Activated naive CD8-positive, alpha-beta T cell treated with anti-CD3 and anti-CD28 coated beads, Interleukin-2, amount 50 U/mL, for 24 hours (primary cell): ENCODE data around the gene SMAD5.

ENCODE experiments used
- ATAC-seq: fragments of 150-1000 bp; cut with Tn5 transposase; one replicate; pipeline ENCODE4 v1.10.0; 2021
- DNase-seq: peaks from one replicate; pipeline ENCODE4 v3.0.0; 2021
- H3K27ac Mint-ChIP-seq: one replicate; pipeline ENCODE4 v1.8.0; 2021; ENCODE audit warnings: mild to moderate bottlenecking, mixed read lengths
- H3K27me3 Mint-ChIP-seq: one replicate; pipeline ENCODE4 v1.8.0; 2021; ENCODE audit warnings: mixed read lengths
- H3K36me3 Mint-ChIP-seq: one replicate; pipeline ENCODE4 v1.8.0; 2021; ENCODE audit warnings: low read depth, mixed read lengths
- H3K4me1 Mint-ChIP-seq: one replicate; pipeline ENCODE4 v1.8.0; 2021; ENCODE audit warnings: mixed read lengths
- H3K4me3 Mint-ChIP-seq: one replicate; pipeline ENCODE4 v1.8.0; 2021; ENCODE audit warnings: mild to moderate bottlenecking, moderate library complexity, mixed read lengths
- H3K9me3 Mint-ChIP-seq: one replicate; pipeline ENCODE4 v1.8.0; 2021; ENCODE audit warnings: mixed read lengths

Gene SMAD5

GRCh38 chr5:136133222-136133921 is 727 bp downstream of the SMAD5 start:
- ATAC-seq, result peak; percentile 59
- peak overlapping the region; percentile 83 for H3K4me3 Mint-ChIP-seq
- H3K4me1 Mint-ChIP-seq, result peaks cover 25% of the 10 kb centered on the region
- H3K9me3 Mint-ChIP-seq, result no peaks in the 10 kb centered on the region
- DNase-seq, result peak; percentile 21
- peaks cover 40% of the 10 kb centered on the region for H3K27me3 Mint-ChIP-seq
- H3K27ac Mint-ChIP-seq, result peak overlapping the region; percentile 81
- no peaks in the 10 kb centered on the region for H3K36me3 Mint-ChIP-seq

DNA sequence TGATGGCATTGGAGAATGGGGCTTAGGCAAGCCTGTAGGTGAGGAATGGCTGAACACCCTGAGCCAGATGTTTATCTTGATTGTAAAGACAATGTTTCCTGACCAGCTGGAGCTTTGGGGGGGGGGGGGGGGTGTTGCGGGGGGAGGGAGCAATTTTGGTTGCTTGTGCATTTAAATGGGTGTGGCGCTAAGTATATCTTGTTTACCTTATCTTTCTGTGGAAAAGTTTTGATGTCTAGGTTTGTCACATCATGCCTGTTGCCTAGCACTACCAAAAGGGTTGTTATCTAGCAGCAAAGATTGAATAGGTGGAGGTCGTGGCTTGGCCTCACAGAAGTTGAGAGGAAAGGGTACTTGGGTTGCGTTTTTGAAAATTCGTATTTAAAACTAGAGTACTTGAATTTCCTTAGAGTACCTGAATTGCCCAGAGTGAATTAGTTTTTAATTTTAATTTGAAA is 1.3 kb downstream of the SMAD5 start:
- ATAC-seq (no peak), DNase-seq (no peak)
- peak overlapping the region; percentile 83 for H3K4me3 Mint-ChIP-seq
- peak overlapping the region; percentile 81 for H3K27ac Mint-ChIP-seq
- H3K4me1 Mint-ChIP-seq, result peaks cover 25% of the 10 kb centered on the region
- H3K36me3 Mint-ChIP-seq, result no peaks in the 10 kb centered on the region
- no peaks in the 10 kb centered on the region for H3K9me3 Mint-ChIP-seq
- H3K27me3 Mint-ChIP-seq, result peaks cover 39% of the 10 kb centered on the region

- Mint-ChIP-seq H3K27me3 (peaks cover 36% of the 10 kb centered on the region), H3K9me3 (no peaks in the 10 kb centered on the region), H3K4me1 (peaks cover 25% of the 10 kb centered on the region), H3K4me3 (no peak overlapping the region), H3K27ac (no peak overlapping the region), H3K36me3 (no peaks in the 10 kb centered on the region)
- ATAC-seq (no peak), DNase-seq (no peak)
Measured at GRCh38 chr5:136134653-136135052, 2.0 kb downstream of the SMAD5 start.

- H3K4me1 Mint-ChIP-seq, result peaks cover 25% of the 10 kb centered on the region
- no peak for DNase-seq
- ATAC-seq, result no peak
- no peak overlapping the region for H3K4me3 Mint-ChIP-seq
- H3K36me3 Mint-ChIP-seq, result no peaks in the 10 kb centered on the region
- no peak overlapping the region for H3K27ac Mint-ChIP-seq
- H3K9me3 Mint-ChIP-seq, result no peaks in the 10 kb centered on the region
- peaks cover 32% of the 10 kb centered on the region for H3K27me3 Mint-ChIP-seq
Measured at GRCh38 chr5:136135536-136135935, 2.9 kb downstream of the SMAD5 start.

DNA sequence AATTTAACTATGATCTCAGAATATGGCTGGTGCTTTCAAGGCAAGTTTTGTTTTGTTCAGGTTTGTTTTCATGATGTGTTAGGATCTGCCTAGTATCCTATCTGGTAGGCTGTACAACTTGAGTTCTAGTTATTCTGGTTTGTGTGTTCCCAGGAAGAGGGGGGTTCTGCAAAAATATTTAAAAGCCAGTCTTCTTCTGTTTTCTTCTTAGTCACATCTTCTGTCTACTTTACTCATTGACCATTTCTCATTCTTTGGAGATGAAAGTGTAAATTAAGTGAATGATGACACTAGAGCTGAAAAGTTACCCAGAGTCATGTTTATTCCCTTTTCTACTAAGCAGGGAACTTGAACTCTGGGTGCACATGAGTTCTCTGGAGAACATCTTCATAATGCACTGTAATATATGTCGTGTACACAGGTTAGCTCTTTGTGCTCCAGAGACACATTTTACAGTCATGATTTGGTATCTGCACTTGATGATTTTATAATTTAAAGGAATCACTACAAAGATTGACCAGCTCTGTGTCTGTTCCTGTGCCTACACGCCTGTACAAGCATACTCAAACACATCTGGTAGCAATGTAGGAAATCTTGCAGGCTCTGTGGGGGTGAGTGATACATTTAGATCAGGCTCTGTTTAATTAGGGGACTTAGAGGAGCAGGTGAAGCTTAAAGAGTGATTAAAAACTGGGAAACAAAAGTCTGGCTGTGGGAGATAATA is 5.0 kb downstream of the SMAD5 start:
- Mint-ChIP-seq H3K4me3 (no peak overlapping the region), H3K27me3 (peaks cover 14% of the 10 kb centered on the region), H3K4me1 (peaks cover 19% of the 10 kb centered on the region), H3K9me3 (no peaks in the 10 kb centered on the region), H3K27ac (no peak overlapping the region), H3K36me3 (no peaks in the 10 kb centered on the region)
- DNase-seq (no peak), ATAC-seq (no peak)

GRCh38 chr5:136141561-136141960 is 8.9 kb downstream of the SMAD5 start:
- Mint-ChIP-seq H3K4me1 (peaks cover 4% of the 10 kb centered on the region), H3K4me3 (no peak overlapping the region), H3K36me3 (no peaks in the 10 kb centered on the region), H3K9me3 (no peaks in the 10 kb centered on the region), H3K27ac (no peak overlapping the region), H3K27me3 (no peaks in the 10 kb centered on the region)
- no peak for DNase-seq
- peak; percentile 65 for ATAC-seq

GRCh38 chr5:136143312-136143711 is 10.7 kb downstream of the SMAD5 start:
- H3K27me3 Mint-ChIP-seq, result no peaks in the 10 kb centered on the region

GRCh38 chr5:136143763-136144162 is 11.1 kb downstream of the SMAD5 start:
- Mint-ChIP-seq H3K4me1 (no peaks in the 10 kb centered on the region), H3K27me3 (no peaks in the 10 kb centered on the region), H3K27ac (no peak overlapping the region), H3K36me3 (no peaks in the 10 kb centered on the region), H3K9me3 (no peaks in the 10 kb centered on the region), H3K4me3 (no peak overlapping the region)
- ATAC-seq, result no peak
- DNase-seq, result no peak

More at GRCh38 chr5:136143312-136143711, 10.7 kb downstream of the SMAD5 start:
- no peaks in the 10 kb centered on the region for H3K36me3 Mint-ChIP-seq
- no peaks in the 10 kb centered on the region for H3K9me3 Mint-ChIP-seq
- ATAC-seq, result no peak
- no peak overlapping the region for H3K4me3 Mint-ChIP-seq
- no peak overlapping the region for H3K27ac Mint-ChIP-seq
- DNase-seq, result no peak
- no peaks in the 10 kb centered on the region for H3K4me1 Mint-ChIP-seq

GRCh38 chr5:136145030-136145429 is 12.4 kb downstream of the SMAD5 start:
- H3K27ac Mint-ChIP-seq, result no peak overlapping the region
- no peaks in the 10 kb centered on the region for H3K9me3 Mint-ChIP-seq
- no peak for ATAC-seq
- H3K4me1 Mint-ChIP-seq, result no peaks in the 10 kb centered on the region
- no peak for DNase-seq
- peaks cover 2% of the 10 kb centered on the region for H3K36me3 Mint-ChIP-seq
- no peaks in the 10 kb centered on the region for H3K27me3 Mint-ChIP-seq
- no peak overlapping the region for H3K4me3 Mint-ChIP-seq

DNA sequence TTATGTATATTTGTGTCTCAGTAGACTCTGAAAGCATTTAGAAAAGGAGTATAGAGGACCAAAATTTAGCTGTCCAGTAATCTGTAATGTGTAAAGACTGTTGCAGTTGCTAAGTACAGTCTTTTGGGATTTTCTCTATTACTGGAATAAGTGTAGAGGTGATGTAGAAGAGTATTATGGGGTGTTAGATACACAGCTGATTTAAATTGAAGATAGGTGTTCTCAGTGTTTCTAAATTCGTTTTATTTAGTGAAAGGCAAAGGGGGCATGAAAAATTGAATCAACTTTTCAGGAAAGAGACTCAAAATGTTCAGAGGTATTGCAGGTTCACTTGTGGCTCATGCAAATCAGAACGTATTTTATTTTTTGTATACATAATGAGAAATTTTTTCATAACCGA is 13.6 kb downstream of the SMAD5 start:
- peaks cover 2% of the 10 kb centered on the region for H3K4me1 Mint-ChIP-seq
- no peak for DNase-seq
- no peak for ATAC-seq

DNA sequence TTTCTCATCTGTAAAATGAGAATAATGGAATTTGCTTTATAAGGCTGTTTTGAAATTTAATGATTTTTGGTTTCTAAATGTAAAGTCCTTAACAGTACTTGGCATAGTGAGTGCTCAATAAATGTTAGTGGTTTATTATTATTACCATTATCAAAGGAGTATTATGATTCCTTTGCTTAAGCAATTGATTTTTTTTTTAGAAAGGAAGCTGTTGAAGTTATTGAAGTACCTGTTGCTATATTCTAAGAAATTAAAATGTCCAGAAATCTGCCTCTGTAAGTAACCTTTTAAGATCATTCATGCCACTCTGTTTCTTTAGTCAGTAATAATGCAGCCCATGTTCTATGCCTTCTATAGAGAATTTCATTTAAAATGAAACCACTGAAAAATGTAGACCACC is 15.0 kb downstream of the SMAD5 start:
- H3K36me3 Mint-ChIP-seq, result peaks cover 2% of the 10 kb centered on the region
- H3K27me3 Mint-ChIP-seq, result no peaks in the 10 kb centered on the region
- no peaks in the 10 kb centered on the region for H3K9me3 Mint-ChIP-seq
- H3K27ac Mint-ChIP-seq, result no peak overlapping the region
- ATAC-seq (no peak), DNase-seq (no peak)
- peaks cover 2% of the 10 kb centered on the region for H3K4me1 Mint-ChIP-seq
- H3K4me3 Mint-ChIP-seq, result no peak overlapping the region

More for the DNA sequence above, 13.6 kb downstream of the SMAD5 start:
- peaks cover 2% of the 10 kb centered on the region for H3K36me3 Mint-ChIP-seq
- H3K4me3 Mint-ChIP-seq, result no peak overlapping the region
- H3K9me3 Mint-ChIP-seq, result no peaks in the 10 kb centered on the region
- no peaks in the 10 kb centered on the region for H3K27me3 Mint-ChIP-seq
- no peak overlapping the region for H3K27ac Mint-ChIP-seq

GRCh38 chr5:136149891-136150290 is 17.2 kb downstream of the SMAD5 start:
- Mint-ChIP-seq H3K27me3 (no peaks in the 10 kb centered on the region), H3K4me1 (peaks cover 2% of the 10 kb centered on the region), H3K36me3 (peaks cover 16% of the 10 kb centered on the region), H3K9me3 (no peaks in the 10 kb centered on the region), H3K27ac (no peak overlapping the region), H3K4me3 (no peak overlapping the region)
- ATAC-seq, result no peak
- no peak for DNase-seq

DNA sequence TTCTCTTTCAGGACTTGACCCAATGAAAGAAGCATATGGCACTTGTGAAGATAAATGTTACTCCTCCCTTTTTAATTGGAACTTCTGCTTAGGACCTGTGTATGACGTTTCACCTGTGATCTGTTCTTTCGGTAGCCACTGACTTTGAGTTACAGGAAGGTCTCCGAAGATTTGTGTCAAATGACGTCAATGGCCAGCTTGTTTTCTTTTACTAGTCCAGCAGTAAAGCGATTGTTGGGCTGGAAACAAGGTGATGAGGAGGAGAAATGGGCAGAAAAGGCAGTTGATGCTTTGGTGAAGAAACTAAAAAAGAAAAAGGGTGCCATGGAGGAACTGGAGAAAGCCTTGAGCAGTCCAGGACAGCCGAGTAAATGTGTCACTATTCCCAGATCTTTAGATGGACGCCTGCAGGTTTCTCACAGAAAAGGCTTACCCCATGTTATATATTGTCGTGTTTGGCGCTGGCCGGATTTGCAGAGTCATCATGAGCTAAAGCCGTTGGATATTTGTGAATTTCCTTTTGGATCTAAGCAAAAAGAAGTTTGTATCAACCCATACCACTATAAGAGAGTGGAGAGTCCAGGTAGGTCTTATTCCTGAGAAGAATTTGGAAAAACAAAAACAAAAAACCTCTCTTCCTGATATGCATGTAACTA is 21.1 kb downstream of the SMAD5 start:
- Mint-ChIP-seq H3K4me3 (no peak overlapping the region), H3K36me3 (peaks cover 26% of the 10 kb centered on the region), H3K27me3 (no peaks in the 10 kb centered on the region), H3K9me3 (no peaks in the 10 kb centered on the region), H3K27ac (no peak overlapping the region), H3K4me1 (peaks cover 2% of the 10 kb centered on the region)
- DNase-seq, result no peak
- no peak for ATAC-seq

DNA sequence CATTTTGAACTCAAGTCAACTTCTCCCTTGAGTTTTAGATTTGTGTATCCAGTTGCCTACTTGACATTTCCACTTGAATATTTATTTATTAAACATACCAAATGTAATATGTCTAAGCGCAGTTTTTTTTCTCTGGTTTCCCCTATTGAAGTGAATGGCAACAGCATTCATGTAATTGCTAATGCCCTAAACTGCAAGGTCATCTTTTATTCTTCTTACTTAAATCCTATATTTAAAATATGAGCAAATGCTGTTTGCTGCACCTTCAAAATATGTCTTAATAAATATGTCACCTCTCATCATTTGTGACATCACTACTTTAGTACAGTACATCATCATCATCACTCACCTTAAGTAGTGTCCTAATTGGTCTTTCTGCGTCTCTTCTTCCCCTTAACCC is 22.4 kb downstream of the SMAD5 start:
- H3K4me1 Mint-ChIP-seq, result peaks cover 2% of the 10 kb centered on the region
- H3K9me3 Mint-ChIP-seq, result no peaks in the 10 kb centered on the region
- no peak overlapping the region for H3K27ac Mint-ChIP-seq
- ATAC-seq (no peak), DNase-seq (no peak)
- peaks cover 25% of the 10 kb centered on the region for H3K36me3 Mint-ChIP-seq
- no peak overlapping the region for H3K4me3 Mint-ChIP-seq
- H3K27me3 Mint-ChIP-seq, result no peaks in the 10 kb centered on the region

- H3K9me3 Mint-ChIP-seq, result no peaks in the 10 kb centered on the region
- no peak overlapping the region for H3K4me3 Mint-ChIP-seq
- peaks cover 2% of the 10 kb centered on the region for H3K4me1 Mint-ChIP-seq
- no peak overlapping the region for H3K27ac Mint-ChIP-seq
- peaks cover 26% of the 10 kb centered on the region for H3K36me3 Mint-ChIP-seq
- no peaks in the 10 kb centered on the region for H3K27me3 Mint-ChIP-seq
- no peak for ATAC-seq
- no peak for DNase-seq
Measured at GRCh38 chr5:136155761-136156160, 23.1 kb downstream of the SMAD5 start.
